GM12865 (cell line): Measurements from ENCODE around the gene MGAT5B.

ENCODE experiments used
- DNase-seq: peaks from one replicate; pipeline ENCODE4 v3.0.0; 2010; ENCODE audit warnings: low read depth
- H3K4me3 ChIP-seq: 2 replicates; pipeline ENCODE4 v1.5.1; 2011; ENCODE audit warnings: mild to moderate bottlenecking, low read depth, low read length, control low read depth
- CTCF ChIP-seq: IDR thresholded peaks from 2 replicates; pipeline ENCODE4 v1.5.1; 2011; ENCODE audit warnings: low read length, control low read depth, low read depth, inconsistent platforms; ENCODE audit not compliant: insufficient read depth; ENCODE audit errors: missing control alignments

Gene MGAT5B

DNA sequence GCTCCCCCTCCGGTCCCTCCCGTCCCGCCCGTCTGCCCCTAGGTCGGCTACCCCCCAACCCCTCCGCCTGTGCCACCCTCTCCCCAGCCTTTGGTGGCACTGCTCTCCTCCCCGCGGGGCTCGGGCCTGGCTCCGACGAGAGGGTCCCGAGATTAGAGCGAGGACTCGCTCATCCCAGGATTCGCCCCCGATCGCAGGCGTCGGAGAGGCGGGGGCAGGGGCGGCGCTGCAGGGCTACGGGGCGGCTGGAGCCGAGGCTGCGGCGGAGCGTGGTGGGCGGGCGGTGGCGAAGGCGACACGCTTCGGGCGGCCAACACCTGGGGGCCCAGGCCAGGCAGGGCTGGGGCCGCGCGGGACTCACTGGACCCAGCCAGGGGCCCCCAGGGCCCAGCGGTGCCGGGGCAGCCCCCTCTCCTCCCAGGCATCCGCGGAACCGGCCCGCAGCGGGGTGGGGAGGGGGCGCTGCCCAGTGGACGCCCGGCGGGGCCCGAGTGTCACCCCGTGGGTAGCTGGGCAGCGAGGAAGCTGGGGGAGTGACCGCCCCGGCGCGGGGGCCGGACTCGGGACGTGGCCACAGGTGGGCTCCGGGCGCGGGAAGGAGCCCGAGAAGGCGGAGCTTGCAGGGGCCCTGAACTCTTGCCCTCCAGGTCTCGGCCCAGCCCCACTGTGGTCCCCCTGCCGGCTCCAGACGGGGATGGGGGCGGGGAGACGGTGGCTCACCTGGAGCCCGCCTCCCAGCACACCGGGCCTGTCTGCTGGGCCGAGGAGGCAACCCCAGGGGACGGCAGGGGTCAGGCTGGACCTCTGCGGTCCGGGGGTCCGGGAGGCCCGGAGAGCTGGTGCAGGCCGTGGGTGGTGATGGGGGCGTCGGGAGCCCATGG lies 1.5 kb downstream of the MGAT5B start:
- no peak for TF ChIP-seq CTCF
- no peak overlapping the region for H3K4me3 ChIP-seq
- no peak for DNase-seq

- TF ChIP-seq CTCF = no peak
- H3K4me3 ChIP-seq = no peak overlapping the region
- DNase-seq = no peak
Observed at GRCh38 chr17:76870377-76870714, 2.1 kb downstream of the MGAT5B start.

GRCh38 chr17:76871668-76872067 lies 3.5 kb downstream of the MGAT5B start:
- no peak for TF ChIP-seq CTCF
- no peak for DNase-seq
- no peak overlapping the region for H3K4me3 ChIP-seq

- TF ChIP-seq CTCF = no peak
- H3K4me3 ChIP-seq = no peak overlapping the region
- peak; percentile 8 for DNase-seq
Observed at GRCh38 chr17:76872221-76872873, 4.1 kb downstream of the MGAT5B start.

- H3K4me3 ChIP-seq = no peak overlapping the region
- DNase-seq = no peak
- TF ChIP-seq CTCF = no peak
Observed at GRCh38 chr17:76872874-76873221, 4.6 kb downstream of the MGAT5B start.

DNA sequence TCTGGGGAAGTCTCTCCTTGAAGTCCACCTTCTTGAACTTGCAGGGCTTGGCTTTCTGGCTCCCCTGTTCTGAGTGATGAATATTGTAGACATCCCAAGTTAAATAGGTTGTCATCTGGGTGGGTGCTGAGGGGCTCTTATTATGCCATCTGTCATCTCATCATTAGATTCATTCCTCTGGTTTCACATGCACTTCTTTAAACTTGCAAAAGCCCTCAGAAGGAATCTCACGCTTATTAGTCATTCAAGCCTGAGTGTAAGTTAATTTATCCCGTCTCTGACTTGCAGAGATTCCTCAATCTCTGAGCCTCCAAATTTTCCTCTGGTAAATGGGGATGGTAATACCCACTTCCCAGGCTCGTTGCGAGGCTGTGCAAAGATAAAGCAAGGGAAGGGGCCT lies 5.7 kb downstream of the MGAT5B start:
- DNase-seq = no peak
- TF ChIP-seq CTCF = no peak
- no peak overlapping the region for H3K4me3 ChIP-seq
